K562 (cell line): ENCODE measurements around the gene CD46. TPM values are rescaled to one million over a fixed set of nuclear protein-coding genes. Genes with fewer than 3 reads are reported as not detected.

Experiments used
- ATF1 ChIP-seq, 2 experiments: fragments of 450-650 bp in 1 of 2; IDR thresholded peaks; 2 replicates each; pipeline ENCODE4 v1.6.1; 2016; ENCODE audit warnings: missing compliant biosample characterization in 1 of 2, missing genetic modification characterization in 1 of 2
- ATF4 ChIP-seq: fragments of 450-650 bp; formaldehyde crosslinking; IDR thresholded peaks from 2 replicates; pipeline ENCODE4 v1.4.0; 2022; ENCODE audit warnings: mild to moderate bottlenecking, moderate library complexity
- KHSRP ChIP-seq: fragments of 450-650 bp; IDR thresholded peaks from 2 replicates; pipeline ENCODE4 v1.6.1; 2017
- KLF1 ChIP-seq: fragments of 450-650 bp; IDR thresholded peaks from 2 replicates; pipeline ENCODE4 v1.6.1; 2016; ENCODE audit warnings: missing genetic modification characterization, missing compliant biosample characterization
- PATZ1 ChIP-seq: fragments of 250-450 bp; sonication (Bioruptor Pico); IDR thresholded peaks from 2 replicates; pipeline ENCODE4 v1.5.0; 2020; ENCODE audit warnings: mild to moderate bottlenecking, borderline replicate concordance
- SP2 ChIP-seq: IDR thresholded peaks from 2 replicates; pipeline ENCODE4 v1.6.1; 2011; ENCODE audit warnings: mild to moderate bottlenecking, low read depth, low read length, moderate library complexity; ENCODE audit not compliant: poor library complexity, severe bottlenecking; ENCODE audit errors: extremely low read depth
- ZNF592 ChIP-seq: fragments of 450-650 bp; IDR thresholded peaks from 2 replicates; pipeline ENCODE4 v1.6.1; 2017; ENCODE audit warnings: antibody characterized with exemption, mild to moderate bottlenecking
- polyA plus RNA-seq, 8 experiments: library from polyadenylated mRNA; depleted of rRNA in 4 of 8; stranded (reverse) in 5 of 8; unstranded in 3 of 8; fragments of >200 nt; fragmentation: Nextera tagmentation in 2 of 8; fragmentation: Illumina TruSeq in 1 of 8; extraction: Ambion mirVana in 2 of 8; extraction: Trizol in 1 of 8; gene quantifications; 2 replicates each; pipeline versions ENCODE4 v1.2.1 to v1.2.3, GENCODE V29; 2011 to 2014; ENCODE audit warnings: inconsistent platforms in 1 of 8, missing spikeins in 1 of 8
- total RNA-seq, 7 experiments: library from RNA; depleted of rRNA in 6 of 7; stranded (reverse); fragments of >200 nt in 6 of 7; fragmentation: Illumina TruSeq in 2 of 7; extraction: Trizol in 2 of 7; gene quantifications; 2 replicates each; pipeline versions ENCODE4 v1.2.1 to v1.2.3, GENCODE V29; 2011 to 2021; ENCODE audit warnings: low replicate concordance in 1 of 7

CD46 gene
- total and polyA plus RNA-seq, 9 of the 15 experiments (the other 6 are each of a cell fraction or from before 2014, with no cell fraction given), result 87.9 to 374 (median 156) TPM

- TF ChIP-seq SP2 (no peak), ATF1 (CRISPR knock-in tag; IDR thresholded peaks at IDR 0.05) (no peak), ATF1 (tag; IDR thresholded peaks at IDR 0.05) (peak; percentile 62), ATF4 (CRISPR knock-in tag) (peak; percentile 77), KLF1 (tag) (no peak), ZNF592 (peak; percentile 92), PATZ1 (no peak), KHSRP (no peak)
Measured at GRCh38 chr1:207817778-207818751, 66.2 kb downstream of the CD46 start (continued).
